ENCODE results near the gene A1CF. TPM values are rescaled to one million over a fixed set of nuclear protein-coding genes. Genes with fewer than 3 reads are reported as not detected.

The A1CF gene
- total and polyA plus RNA-seq, 2 experiments from 2014 or later = 0.05 TPM; not detected in 1

DNA sequence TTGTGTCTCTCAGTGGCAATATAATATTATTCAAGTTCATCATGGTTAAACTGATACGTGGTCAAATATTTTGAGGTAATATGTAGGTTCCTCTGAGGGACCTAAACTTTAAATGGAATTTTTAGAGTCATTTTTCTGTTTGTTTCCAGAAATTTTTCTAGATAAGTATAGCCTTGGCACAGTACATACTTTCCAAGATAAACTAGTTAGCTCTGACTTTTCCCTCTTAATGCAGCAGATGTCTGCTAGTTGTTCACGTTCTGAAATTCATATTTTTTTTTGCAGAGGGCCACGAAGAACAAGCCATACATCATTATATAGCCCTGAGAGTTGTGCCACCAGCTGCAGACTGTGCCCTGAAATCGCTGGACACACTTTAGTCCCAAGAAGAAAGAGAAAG is 61.6 kb downstream of the A1CF start (continued):
- TF ChIP-seq, protein P1, sequence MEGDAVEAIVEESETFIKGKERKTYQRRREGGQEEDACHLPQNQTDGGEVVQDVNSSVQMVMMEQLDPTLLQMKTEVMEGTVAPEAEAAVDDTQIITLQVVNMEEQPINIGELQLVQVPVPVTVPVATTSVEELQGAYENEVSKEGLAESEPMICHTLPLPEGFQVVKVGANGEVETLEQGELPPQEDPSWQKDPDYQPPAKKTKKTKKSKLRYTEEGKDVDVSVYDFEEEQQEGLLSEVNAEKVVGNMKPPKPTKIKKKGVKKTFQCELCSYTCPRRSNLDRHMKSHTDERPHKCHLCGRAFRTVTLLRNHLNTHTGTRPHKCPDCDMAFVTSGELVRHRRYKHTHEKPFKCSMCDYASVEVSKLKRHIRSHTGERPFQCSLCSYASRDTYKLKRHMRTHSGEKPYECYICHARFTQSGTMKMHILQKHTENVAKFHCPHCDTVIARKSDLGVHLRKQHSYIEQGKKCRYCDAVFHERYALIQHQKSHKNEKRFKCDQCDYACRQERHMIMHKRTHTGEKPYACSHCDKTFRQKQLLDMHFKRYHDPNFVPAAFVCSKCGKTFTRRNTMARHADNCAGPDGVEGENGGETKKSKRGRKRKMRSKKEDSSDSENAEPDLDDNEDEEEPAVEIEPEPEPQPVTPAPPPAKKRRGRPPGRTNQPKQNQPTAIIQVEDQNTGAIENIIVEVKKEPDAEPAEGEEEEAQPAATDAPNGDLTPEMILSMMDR (conservative IDR thresholded peaks at IDR 0.05; ENCODE audit: low read depth in 2 of 2) = no peak
- no peak for TF ChIP-seq JUNB (IDR thresholded peaks at IDR 0.05; ENCODE audit: unreplicated experiment)
- TF ChIP-seq NANOG (IDR thresholded peaks at IDR 0.05; ENCODE audit: borderline replicate concordance) = no peak
- no peak for TF ChIP-seq POLR2AphosphoS5 (IDR thresholded peaks at IDR 0.05; ENCODE audit: low read depth)
- TF ChIP-seq ZNF331 (CRISPR knock-in tag; IDR thresholded peaks at IDR 0.05; ENCODE audit: low read depth) = no peak
- TF ChIP-seq STAT1 (IDR thresholded peaks at IDR 0.05; ENCODE audit: unreplicated experiment) = no peak
- TF ChIP-seq, protein P2, sequence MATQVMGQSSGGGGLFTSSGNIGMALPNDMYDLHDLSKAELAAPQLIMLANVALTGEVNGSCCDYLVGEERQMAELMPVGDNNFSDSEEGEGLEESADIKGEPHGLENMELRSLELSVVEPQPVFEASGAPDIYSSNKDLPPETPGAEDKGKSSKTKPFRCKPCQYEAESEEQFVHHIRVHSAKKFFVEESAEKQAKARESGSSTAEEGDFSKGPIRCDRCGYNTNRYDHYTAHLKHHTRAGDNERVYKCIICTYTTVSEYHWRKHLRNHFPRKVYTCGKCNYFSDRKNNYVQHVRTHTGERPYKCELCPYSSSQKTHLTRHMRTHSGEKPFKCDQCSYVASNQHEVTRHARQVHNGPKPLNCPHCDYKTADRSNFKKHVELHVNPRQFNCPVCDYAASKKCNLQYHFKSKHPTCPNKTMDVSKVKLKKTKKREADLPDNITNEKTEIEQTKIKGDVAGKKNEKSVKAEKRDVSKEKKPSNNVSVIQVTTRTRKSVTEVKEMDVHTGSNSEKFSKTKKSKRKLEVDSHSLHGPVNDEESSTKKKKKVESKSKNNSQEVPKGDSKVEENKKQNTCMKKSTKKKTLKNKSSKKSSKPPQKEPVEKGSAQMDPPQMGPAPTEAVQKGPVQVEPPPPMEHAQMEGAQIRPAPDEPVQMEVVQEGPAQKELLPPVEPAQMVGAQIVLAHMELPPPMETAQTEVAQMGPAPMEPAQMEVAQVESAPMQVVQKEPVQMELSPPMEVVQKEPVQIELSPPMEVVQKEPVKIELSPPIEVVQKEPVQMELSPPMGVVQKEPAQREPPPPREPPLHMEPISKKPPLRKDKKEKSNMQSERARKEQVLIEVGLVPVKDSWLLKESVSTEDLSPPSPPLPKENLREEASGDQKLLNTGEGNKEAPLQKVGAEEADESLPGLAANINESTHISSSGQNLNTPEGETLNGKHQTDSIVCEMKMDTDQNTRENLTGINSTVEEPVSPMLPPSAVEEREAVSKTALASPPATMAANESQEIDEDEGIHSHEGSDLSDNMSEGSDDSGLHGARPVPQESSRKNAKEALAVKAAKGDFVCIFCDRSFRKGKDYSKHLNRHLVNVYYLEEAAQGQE (IDR thresholded peaks at IDR 0.05; ENCODE audit: unreplicated experiment) = no peak
- no peak for TF ChIP-seq CREB1 (CRISPR knock-in tag; IDR thresholded peaks at IDR 0.05; ENCODE audit: low read depth)

DNA sequence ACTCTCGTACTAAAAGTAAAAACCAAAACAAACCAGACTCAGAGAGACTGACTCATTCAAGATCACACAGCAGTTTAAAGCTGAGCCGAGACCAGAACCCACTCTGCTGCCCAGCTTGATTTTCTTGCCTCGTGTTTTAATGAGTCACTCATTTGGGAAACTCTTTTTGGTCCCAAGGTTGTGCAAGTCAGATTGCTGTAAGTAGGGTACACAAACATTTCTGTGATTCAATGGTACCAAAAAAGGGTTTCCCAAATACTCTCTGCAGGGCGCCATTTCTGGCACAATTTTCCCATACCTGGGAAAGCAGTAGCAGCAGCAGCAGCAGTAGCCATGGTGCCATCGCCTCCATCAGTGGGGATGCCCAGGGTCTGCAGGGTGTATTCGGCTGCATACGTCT is 75.8 kb downstream of the A1CF start:
- Mint-ChIP-seq H3K9me3 (no peaks in the 10 kb centered on the region), H3K27ac (no peak overlapping the region), H3K4me1 (peaks cover 22% of the 10 kb centered on the region), H3K27me3 (ENCODE audit: insufficient read depth, low read depth, poor library complexity) (peaks cover 3% of the 10 kb centered on the region), H3K36me3 (ENCODE audit: low read depth) (no peaks in the 10 kb centered on the region), H3K4me3 (no peak overlapping the region)
- H3K79me2 ChIP-seq (replicated peaks; ENCODE audit: insufficient read depth) = no peaks in the 10 kb centered on the region
- H3K4me3 ChIP-seq = no peak overlapping the region
- H2AFZ ChIP-seq = no peak overlapping the region
- H3K4me2 ChIP-seq = no peak overlapping the region
- peaks cover 19% of the 10 kb centered on the region for H3K4me1 ChIP-seq (ENCODE audit: insufficient read depth)
- no peaks in the 10 kb centered on the region for H3K36me3 ChIP-seq (ENCODE audit: insufficient read depth)
- DNase-seq (ENCODE audit: low spot score) = no peak
- TF ChIP-seq, protein P1 (conservative IDR thresholded peaks at IDR 0.05; ENCODE audit: low read depth in 2 of 2) = no peak
- no peak for TF ChIP-seq EZH2phosphoT487 (IDR thresholded peaks at IDR 0.05; ENCODE audit: unreplicated experiment)
- H4K20me1 ChIP-seq (replicated peaks; ENCODE audit: insufficient read depth) = no peaks in the 10 kb centered on the region
- ATAC-seq = no peak
- H3K27ac ChIP-seq (ENCODE audit: low read depth) = no peak overlapping the region
- H3K27me3 ChIP-seq (ENCODE audit: insufficient read depth) = no peaks in the 10 kb centered on the region
- H3K9me2 ChIP-seq (ENCODE audit: insufficient read depth) = no peaks in the 10 kb centered on the region
- no peaks in the 10 kb centered on the region for H3F3A ChIP-seq (replicated peaks; ENCODE audit: low read depth)
